ENCODE results near the gene PPEF1.

The PPEF1 gene

GRCh38 chrX:18871161-18871890 is 163.9 kb downstream of the PPEF1 start:
- no peak for DNase-seq
- in situ Hi-C loops (cut with HindIII; ENCODE audit: low pct_ligation_motif_present, low pct_unique_long_range_greater_than_20kb, low sequenced_read_pairs), result no loop called here

GRCh38 chrX:18871970-18872369 is 164.5 kb downstream of the PPEF1 start:
- no peak for DNase-seq
- in situ Hi-C loops (cut with HindIII; ENCODE audit: low pct_ligation_motif_present, low pct_unique_long_range_greater_than_20kb, low sequenced_read_pairs), result no loop called here

GRCh38 chrX:18872621-18873020 is 165.2 kb downstream of the PPEF1 start:
- in situ Hi-C loops (cut with HindIII; ENCODE audit: low pct_ligation_motif_present, low pct_unique_long_range_greater_than_20kb, low sequenced_read_pairs), result no loop called here
- no peak for DNase-seq

GRCh38 chrX:18873189-18873791 is 165.8 kb downstream of the PPEF1 start:
- DNase-seq, result peak; percentile 8
- in situ Hi-C loops (cut with HindIII; ENCODE audit: low pct_ligation_motif_present, low pct_unique_long_range_greater_than_20kb, low sequenced_read_pairs), result no loop called here

GRCh38 chrX:18873836-18874235 is 166.4 kb downstream of the PPEF1 start:
- in situ Hi-C loops (cut with HindIII; ENCODE audit: low pct_ligation_motif_present, low pct_unique_long_range_greater_than_20kb, low sequenced_read_pairs), result no loop called here
- DNase-seq, result no peak

- no peak for DNase-seq
- in situ Hi-C loops (cut with HindIII; ENCODE audit: low pct_ligation_motif_present, low pct_unique_long_range_greater_than_20kb, low sequenced_read_pairs), result no loop called here
These were observed 167.3 kb downstream of the PPEF1 start for GRCh38 chrX:18874560-18875255.

- in situ Hi-C loops (cut with HindIII; ENCODE audit: low pct_ligation_motif_present, low pct_unique_long_range_greater_than_20kb, low sequenced_read_pairs), result no loop called here
These were observed 167.9 kb downstream of the PPEF1 start for GRCh38 chrX:18875256-18875878.

GRCh38 chrX:18877469-18877868 is 170.0 kb downstream of the PPEF1 start:
- no peak for DNase-seq

More at GRCh38 chrX:18875256-18875878, 167.9 kb downstream of the PPEF1 start:
- DNase-seq, result no peak

More at GRCh38 chrX:18877469-18877868, 170.0 kb downstream of the PPEF1 start:
- in situ Hi-C loops (cut with HindIII; ENCODE audit: low pct_ligation_motif_present, low pct_unique_long_range_greater_than_20kb, low sequenced_read_pairs), result no loop called here
